ENCODE data around the gene RRAS2. TPM values are rescaled to one million over a fixed set of nuclear protein-coding genes. Genes with fewer than 3 reads are reported as not detected.

Gene RRAS2
- total RNA-seq, 1 experiment from 2014 or later, result 42.2 TPM

GRCh38 chr11:14327116-14327515, 31.9 kb downstream of the RRAS2 start:
- CTCF ChIA-PET, result no interaction called here
- no peaks in the 10 kb centered on the region for H3K27me3 ChIP-seq (ENCODE audit: insufficient read depth, low read depth)
- no peaks in the 10 kb centered on the region for H3K36me3 ChIP-seq (ENCODE audit: low read depth)
- POLR2A ChIA-PET (ENCODE audit: unreplicated experiment), result no interaction called here
- H4K20me1 ChIP-seq (ENCODE audit: insufficient read depth), result no peaks in the 10 kb centered on the region
- TF ChIP-seq CTCF (conservative IDR thresholded peaks at IDR 0.05), result no peak
- TF ChIP-seq EZH2 (IDR thresholded peaks at IDR 0.05; ENCODE audit: low read depth), result no peak
- intact Hi-C loops (cut with micrococcal nuclease; ENCODE audit: unreplicated experiment), result no loop called here
- H3K4me2 ChIP-seq, result no peak overlapping the region
- BruUV-seq (replicated peaks), result no TSS peak
- H3K9me3 ChIP-seq (ENCODE audit: insufficient read depth, low read depth), result no peaks in the 10 kb centered on the region
- H3K4me3 ChIP-seq, result no peak overlapping the region
- H3K4me1 ChIP-seq (replicated peaks; ENCODE audit: insufficient read depth), result no peaks in the 10 kb centered on the region
- H3K79me2 ChIP-seq (ENCODE audit: low read depth), result peaks cover 82% of the 10 kb centered on the region
- H3K9me2 ChIP-seq (ENCODE audit: insufficient read depth), result no peaks in the 10 kb centered on the region
- no peak overlapping the region for H3K27ac ChIP-seq
- H3F3A ChIP-seq (ENCODE audit: insufficient read depth, low read depth), result 0 out of 2 replicates have a peak, but pooled peaks cover 6% of the 10 kb centered on the region
- H2AFZ ChIP-seq, result no peak overlapping the region
- DNase-seq, result no peak

DNA sequence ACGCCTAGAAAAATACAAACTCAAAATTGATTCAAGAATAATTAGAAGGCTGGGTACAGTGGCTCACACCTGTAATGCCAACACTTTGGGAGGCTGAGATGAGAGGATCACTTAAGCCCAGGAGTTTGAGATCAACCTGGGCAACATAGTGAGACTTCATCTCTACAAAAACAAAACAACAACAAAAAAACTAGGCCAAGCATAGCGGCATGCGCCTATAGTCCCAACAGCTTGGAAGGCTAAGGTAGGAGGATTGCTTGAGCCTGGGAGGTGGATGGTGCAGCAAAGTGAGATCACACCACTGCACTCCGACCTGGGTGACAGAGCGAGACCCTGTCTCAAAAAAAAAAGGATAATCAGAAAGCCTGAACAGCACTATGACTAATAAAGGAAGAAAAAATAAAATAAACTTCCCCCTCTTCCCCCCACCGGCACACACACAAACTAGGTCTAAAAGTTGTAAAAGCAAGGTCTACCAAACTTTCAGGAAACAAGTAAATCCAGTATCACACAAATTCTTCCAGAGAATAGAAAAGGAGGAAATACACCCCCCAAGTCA, 35.8 kb downstream of the RRAS2 start:
- no TSS peak for BruUV-seq (replicated peaks)
- H3K4me3 ChIP-seq, result no peak overlapping the region
- TF ChIP-seq CTCF (conservative IDR thresholded peaks at IDR 0.05), result no peak
- TF ChIP-seq EZH2 (IDR thresholded peaks at IDR 0.05; ENCODE audit: low read depth), result no peak
- H3F3A ChIP-seq (ENCODE audit: insufficient read depth, low read depth), result peaks cover 9% of the 10 kb centered on the region; the same call in 1 of the 2 replicates
- H3K36me3 ChIP-seq (ENCODE audit: low read depth), result no peaks in the 10 kb centered on the region
- H2AFZ ChIP-seq, result no peak overlapping the region
- ChIA-PET CTCF (no interaction called here), POLR2A (ENCODE audit: unreplicated experiment) (no interaction called here)
- no peaks in the 10 kb centered on the region for H3K27me3 ChIP-seq (ENCODE audit: insufficient read depth, low read depth)
- H3K4me1 ChIP-seq (replicated peaks; ENCODE audit: insufficient read depth), result peaks cover 8% of the 10 kb centered on the region; the same call in 1 of the 2 replicates
- DNase-seq, result no peak
- H3K79me2 ChIP-seq (ENCODE audit: low read depth), result peaks cover 74% of the 10 kb centered on the region
- no peak overlapping the region for H3K4me2 ChIP-seq
- H3K27ac ChIP-seq, result no peak overlapping the region
- no peaks in the 10 kb centered on the region for H3K9me2 ChIP-seq (ENCODE audit: insufficient read depth)
- H3K9me3 ChIP-seq (ENCODE audit: insufficient read depth, low read depth), result no peaks in the 10 kb centered on the region
- no peaks in the 10 kb centered on the region for H4K20me1 ChIP-seq (ENCODE audit: insufficient read depth)
- intact Hi-C loops (cut with micrococcal nuclease; ENCODE audit: unreplicated experiment), result no loop called here

- Histone ChIP-seq H4K20me1 (ENCODE audit: insufficient read depth) (no peaks in the 10 kb centered on the region), H2AFZ (no peak overlapping the region), H3K4me1 (replicated peaks; ENCODE audit: insufficient read depth) (peaks cover 10% of the 10 kb centered on the region; the same call in 1 of the 2 replicates), H3K27ac (no peak overlapping the region), H3K4me3 (no peak overlapping the region), H3K4me2 (no peak overlapping the region), H3K36me3 (ENCODE audit: low read depth) (no peaks in the 10 kb centered on the region; the same call in 1 of the 2 replicates), H3K9me2 (ENCODE audit: insufficient read depth) (no peaks in the 10 kb centered on the region), H3K9me3 (ENCODE audit: insufficient read depth, low read depth) (no peaks in the 10 kb centered on the region), H3F3A (ENCODE audit: insufficient read depth, low read depth) (peaks cover 9% of the 10 kb centered on the region; the same call in 1 of the 2 replicates), H3K79me2 (ENCODE audit: low read depth) (peaks cover 76% of the 10 kb centered on the region), H3K27me3 (ENCODE audit: insufficient read depth, low read depth) (no peaks in the 10 kb centered on the region)
- DNase-seq, result no peak
- intact Hi-C loops (cut with micrococcal nuclease; ENCODE audit: unreplicated experiment), result no loop called here
- BruUV-seq (replicated peaks), result no TSS peak
- POLR2A ChIA-PET (ENCODE audit: unreplicated experiment), result no interaction called here
- TF ChIP-seq EZH2 (IDR thresholded peaks at IDR 0.05; ENCODE audit: low read depth), result no peak
- CTCF ChIA-PET, result no interaction called here
Observed at GRCh38 chr11:14322510-14322909, 36.5 kb downstream of the RRAS2 start.

GRCh38 chr11:14320020-14320419, 39.0 kb downstream of the RRAS2 start:
- POLR2A ChIA-PET (ENCODE audit: unreplicated experiment), result no interaction called here

More at GRCh38 chr11:14320020-14320419, 39.0 kb downstream of the RRAS2 start:
- TF ChIP-seq CTCF (conservative IDR thresholded peaks at IDR 0.05) (no peak), EZH2 (IDR thresholded peaks at IDR 0.05; ENCODE audit: low read depth) (no peak)
- Histone ChIP-seq H3K27me3 (ENCODE audit: insufficient read depth, low read depth) (no peaks in the 10 kb centered on the region), H2AFZ (no peak overlapping the region), H3K4me3 (no peak overlapping the region), H3K36me3 (ENCODE audit: low read depth) (no peaks in the 10 kb centered on the region; the same call in 1 of the 2 replicates), H4K20me1 (ENCODE audit: insufficient read depth) (no peaks in the 10 kb centered on the region), H3K9me2 (ENCODE audit: insufficient read depth) (no peaks in the 10 kb centered on the region), H3K27ac (no peak overlapping the region), H3F3A (ENCODE audit: insufficient read depth, low read depth) (peaks cover 9% of the 10 kb centered on the region; the same call in 1 of the 2 replicates), H3K4me2 (no peak overlapping the region), H3K4me1 (replicated peaks; ENCODE audit: insufficient read depth) (peaks cover 10% of the 10 kb centered on the region; the same call in 1 of the 2 replicates), H3K9me3 (ENCODE audit: insufficient read depth, low read depth) (no peaks in the 10 kb centered on the region), H3K79me2 (ENCODE audit: low read depth) (peaks cover 81% of the 10 kb centered on the region)
- CTCF ChIA-PET, result no interaction called here
- BruUV-seq (replicated peaks), result no TSS peak
- DNase-seq, result no peak
- intact Hi-C loops (cut with micrococcal nuclease; ENCODE audit: unreplicated experiment), result no loop called here
